Stimulated activated CD4-positive, alpha-beta T cell treated with anti-CD3 and anti-CD28 coated beads, TNF-alpha, amount 100 ng/mL, for 24 hours (primary cell): ENCODE measurements around the gene GBP6.
A peak's percentile ranks its signal among the peaks of the same experiment; 100 is the strongest.
"Not testable (repeated sequence)": the region's sequence is repeated elsewhere in the genome, so short reads cannot be mapped to it uniquely, and the experiment has no call there.

Experiments used
- DNase-seq, 3 experiments: peaks; one replicate each; pipeline ENCODE4 v3.0.0-alpha.2; 2020; ENCODE audit warnings: low read depth in 3 of 3

Gene GBP6

DNA sequence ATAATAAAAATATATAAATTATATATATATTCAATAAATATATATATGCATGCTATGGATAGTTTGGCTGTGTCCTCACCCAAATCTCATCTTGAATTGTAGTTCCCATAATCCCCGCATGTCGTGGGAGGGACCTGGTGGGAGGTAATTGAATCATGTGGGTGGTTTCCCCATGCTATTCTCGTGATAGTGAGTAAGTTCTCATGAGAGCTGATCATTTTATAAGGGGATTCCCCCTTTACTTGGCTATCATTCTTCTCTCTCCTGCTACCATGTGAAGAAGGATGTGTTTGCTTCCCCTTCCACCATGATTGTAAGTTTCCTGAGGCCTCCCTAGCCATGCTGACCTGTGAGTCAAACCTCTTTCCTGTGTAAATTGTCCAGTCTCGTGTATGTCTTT is 10.0 kb downstream of the GBP6 start:
- not testable (repeated sequence) for DNase-seq

DNA sequence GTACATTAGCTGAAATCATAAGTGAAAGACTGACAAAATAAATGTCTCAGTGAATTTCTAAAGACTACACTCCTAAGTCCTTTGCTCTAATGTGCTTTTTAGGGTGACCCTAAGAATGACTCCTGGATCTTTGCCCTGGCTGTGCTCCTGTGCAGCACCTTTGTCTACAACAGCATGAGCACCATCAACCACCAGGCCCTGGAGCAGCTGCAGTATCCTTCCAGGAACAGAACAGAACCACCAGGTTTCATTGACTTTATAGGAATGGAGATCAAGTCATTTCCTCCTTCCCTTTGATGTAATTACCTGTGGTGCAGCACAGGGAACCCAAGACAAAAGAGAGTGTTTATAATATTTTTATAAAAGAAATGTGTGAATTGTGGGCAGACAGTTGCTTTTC is 14.1 kb downstream of the GBP6 start:
- DNase-seq = no peak

DNA sequence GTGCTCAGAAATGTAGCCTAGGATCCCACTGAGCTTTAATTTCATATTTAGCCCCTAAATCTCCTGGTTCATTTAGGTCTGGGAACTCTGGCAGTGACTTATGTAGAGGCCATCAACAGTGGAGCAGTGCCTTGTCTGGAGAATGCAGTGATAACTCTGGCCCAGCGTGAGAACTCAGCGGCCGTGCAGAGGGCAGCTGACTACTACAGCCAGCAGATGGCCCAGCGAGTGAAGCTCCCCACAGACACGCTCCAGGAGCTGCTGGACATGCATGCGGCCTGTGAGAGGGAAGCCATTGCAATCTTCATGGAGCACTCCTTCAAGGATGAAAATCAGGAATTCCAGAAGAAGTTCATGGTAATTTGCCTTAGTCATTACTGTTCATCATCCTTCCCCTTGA is 17.8 kb downstream of the GBP6 start:
- no peak for DNase-seq

DNA sequence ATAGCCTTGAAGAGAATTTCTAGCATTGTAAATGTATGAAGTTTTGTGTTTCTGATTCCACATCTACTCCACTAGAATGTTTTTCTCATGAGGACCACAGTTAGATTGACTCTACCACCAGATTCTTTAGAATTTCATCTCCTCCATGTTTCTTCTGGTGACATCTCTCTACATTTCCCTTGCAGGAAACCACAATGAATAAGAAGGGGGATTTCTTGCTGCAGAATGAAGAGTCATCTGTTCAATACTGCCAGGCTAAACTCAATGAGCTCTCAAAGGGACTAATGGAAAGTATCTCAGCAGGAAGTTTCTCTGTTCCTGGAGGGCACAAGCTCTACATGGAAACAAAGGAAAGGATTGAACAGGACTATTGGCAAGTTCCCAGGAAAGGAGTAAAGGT is 18.6 kb downstream of the GBP6 start:
- DNase-seq = no peak

DNA sequence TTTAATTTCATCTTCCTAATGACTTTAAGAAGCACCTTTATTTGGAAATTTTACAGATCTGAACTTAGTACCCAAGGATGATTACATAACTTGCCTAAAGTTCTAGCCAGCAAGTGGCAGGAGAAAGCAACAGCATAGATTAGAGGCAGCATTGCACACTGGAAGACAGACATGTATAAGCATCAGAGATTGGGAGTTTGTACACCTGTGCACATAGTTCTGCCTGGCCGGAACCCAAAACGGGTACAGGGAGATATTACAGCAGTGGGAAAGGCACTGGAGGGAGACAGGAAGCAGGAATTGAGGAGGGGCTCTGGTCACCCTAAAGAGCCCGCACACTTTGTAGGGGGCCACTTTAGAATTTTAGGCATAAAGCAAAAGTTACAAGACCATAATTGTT is 19.3 kb downstream of the GBP6 start:
- no peak for DNase-seq

DNA sequence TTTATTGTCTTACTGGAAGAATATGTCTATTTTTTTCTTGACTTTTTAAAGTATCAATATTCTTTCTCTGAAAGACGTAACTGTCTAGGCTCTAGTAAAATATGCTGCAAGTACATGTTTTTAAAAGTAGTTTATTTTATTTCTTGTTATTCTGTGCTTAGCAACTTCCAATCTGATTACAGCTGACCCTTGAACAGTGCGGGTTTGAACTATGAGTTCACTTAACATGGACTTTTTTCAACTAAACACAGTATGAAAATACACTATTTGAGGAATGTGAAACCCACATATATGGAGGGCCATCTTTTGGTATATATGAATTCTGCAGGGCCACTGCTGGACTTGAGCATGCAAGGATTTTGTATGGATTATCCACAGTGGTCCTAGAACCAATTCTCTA is 26.8 kb downstream of the GBP6 start:
- no peak for DNase-seq

DNA sequence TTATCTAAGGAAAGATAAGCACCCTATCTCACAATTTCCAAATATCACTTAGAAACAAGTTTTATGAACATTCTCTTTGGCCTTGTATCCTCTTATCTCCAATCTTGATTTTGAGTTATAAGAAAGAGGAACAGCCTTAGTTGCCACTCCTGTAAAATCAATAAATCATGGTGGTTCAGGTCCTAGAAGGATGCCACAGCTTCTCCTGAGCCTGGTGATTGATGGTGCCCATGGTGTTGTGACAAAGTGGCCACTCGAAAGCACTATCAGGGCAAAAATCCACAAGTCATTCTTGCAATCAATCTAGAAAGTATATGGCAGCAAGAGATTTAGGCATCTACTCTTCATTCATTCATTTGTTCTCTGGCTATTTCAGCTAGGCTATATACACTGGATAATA is 27.8 kb downstream of the GBP6 start:
- DNase-seq = no peak

DNA sequence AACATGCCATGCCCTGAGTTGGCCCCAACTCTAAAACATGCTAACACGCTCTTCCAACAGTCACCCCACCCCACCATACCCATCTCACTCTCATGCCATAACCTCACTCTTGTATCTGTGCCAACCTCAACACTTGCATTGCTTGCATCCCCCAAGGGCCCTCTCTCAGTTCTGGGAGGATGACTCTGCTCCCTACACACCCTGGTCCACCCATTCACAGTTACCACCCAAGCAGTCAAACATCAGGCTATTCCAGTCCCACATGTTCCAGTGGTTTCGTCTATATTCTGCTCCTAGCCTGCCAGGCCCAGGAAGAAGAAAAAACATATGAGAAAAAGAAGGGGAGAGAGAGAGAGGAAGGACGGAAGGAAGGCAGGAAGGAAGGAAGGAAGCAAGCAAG is 31.0 kb downstream of the GBP6 start:
- no peak for DNase-seq

DNA sequence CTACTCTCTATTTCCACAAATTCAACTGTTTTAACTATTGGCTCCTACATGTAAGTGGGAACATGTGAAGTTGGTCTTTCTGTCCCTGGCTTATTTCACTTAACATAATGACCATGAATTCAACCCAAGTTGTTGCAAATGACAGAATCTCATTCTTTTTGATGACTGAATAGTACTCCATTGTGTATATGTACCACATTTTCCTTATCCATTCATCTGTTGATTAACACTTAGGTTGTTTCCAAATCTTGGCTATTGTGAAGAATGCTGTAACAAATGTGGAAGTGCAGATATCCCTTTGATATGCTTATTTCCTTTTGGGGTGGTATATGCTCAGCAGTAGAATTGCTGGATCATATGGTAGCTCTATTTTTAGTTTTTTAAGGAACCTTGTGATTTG is 33.0 kb downstream of the GBP6 start:
- no peak for DNase-seq

DNA sequence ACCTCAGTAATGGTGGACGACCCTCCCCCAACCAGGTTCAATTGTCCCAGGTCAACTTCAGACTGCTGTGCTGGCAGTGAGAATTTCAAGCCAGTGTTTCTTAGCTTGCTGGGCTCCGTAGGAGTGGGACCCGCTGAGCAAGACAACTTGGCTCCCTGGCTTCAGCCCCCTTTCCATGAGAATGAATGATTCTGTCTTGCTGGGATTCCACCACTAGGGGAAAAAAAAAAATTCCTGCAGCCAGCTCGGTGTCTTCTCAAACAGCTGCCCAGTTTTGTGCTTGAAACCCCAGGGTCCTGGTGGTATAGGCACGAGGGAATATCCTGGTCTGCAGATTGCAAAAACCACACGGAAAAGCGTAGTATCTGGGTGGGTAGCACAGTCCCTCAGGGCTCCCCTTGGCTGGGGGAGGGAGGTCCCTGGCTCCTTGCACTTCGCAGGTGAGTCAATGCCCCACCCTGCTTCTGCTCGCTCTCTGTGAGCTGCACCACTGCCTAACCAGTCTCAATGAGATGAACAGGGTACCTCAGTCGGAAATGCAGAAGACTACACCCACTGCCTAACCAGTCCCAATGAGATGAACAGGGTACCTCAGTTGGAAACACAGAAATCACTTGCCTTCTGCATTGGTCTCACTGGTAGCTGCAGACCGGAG is 41.5 kb downstream of the GBP6 start:
- DNase-seq = no peak

DNA sequence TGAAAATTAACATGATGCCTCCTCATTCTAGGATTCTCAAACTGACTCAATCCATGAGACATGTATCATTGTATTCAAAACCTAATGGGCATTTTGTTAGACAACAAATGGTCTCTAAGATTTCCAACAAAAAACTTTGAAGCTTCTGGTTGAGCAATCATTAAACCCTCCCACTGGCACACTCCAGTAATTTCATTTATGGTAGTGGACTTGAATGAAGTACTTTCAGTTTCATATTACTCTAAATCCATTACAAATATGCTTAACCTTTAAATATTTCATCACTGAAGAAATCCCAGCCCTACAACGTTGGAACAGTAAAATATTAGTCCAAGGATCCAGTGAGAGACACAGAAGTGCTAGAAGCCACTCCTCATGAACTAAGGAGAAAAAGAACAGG is 43.5 kb downstream of the GBP6 start:
- no peak for DNase-seq

DNA sequence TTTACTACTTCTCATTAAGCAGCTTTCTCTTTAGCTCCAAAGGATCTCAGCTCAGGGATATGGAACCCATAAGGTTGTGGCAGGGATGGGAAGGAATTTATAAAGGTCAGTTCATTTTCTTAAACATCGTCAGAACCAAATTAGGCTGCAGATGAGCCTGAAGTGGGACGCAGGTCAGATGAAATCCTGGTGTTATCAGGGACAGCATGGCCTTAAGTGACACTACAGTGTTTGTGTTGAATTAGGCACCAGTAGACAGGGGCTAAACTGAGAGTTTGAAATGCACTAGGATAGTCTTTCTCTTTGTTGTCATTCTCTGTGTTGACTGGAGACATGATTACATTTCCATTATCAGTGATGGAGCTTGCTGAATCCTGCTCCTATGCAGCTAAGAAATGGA is 43.9 kb downstream of the GBP6 start:
- DNase-seq = not testable (repeated sequence)

DNA sequence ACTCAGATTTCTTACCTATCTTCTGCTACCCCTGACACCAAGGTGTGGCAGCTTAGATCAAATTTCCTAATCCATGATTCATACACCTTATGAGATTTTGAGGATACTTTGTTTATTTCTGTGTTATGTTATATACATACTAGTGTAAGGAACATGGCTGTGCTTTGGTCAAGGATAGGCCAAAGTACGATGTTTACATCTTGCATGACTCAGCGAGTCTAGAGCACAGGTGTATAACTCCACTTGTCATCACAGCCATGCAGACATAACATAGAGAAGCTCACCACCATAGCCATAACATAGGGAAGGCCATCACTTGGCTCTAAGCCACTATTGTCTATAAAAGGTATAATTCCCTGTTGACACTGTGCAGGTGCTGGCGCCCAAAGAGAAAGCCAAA is 61.2 kb downstream of the GBP6 start:
- no peak for DNase-seq

DNA sequence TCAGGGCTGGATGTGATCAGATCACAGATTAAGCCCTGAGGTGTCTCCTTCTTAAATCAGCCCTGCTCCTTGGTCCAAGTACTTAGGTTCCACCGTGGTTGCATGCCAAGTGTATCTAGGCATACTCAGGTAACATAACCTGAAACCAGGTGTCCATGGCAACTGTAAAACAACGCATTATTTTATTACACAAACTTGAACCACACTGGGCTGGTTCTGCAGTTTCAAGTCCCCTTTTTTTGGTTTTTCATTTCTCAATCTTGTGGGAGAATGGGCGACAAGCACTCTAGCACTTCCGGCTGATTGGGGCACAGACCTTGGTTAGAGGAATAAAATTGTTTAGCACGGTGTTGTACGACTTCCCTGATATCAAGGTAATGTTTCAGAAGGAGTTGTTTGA is 65.2 kb downstream of the GBP6 start:
- no peak for DNase-seq

DNA sequence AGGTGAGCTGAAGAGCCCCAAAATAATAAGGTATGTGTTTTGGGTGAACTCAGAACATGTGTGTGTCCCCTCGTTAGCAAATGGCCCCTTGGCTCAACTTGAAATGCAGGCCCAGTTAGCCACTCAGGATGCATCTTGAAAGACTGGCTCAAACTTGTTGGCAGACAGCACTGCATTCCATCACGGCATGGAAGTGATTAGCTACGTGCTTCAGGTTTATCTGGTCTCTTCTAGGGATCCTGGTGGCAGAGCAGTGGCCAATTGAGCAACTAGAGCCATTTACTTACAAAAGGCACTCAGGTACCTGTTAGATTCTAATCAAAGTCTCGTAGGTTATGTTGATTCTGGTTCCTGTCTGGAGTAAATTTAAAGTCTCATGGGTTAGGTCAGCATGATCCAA is 65.8 kb downstream of the GBP6 start:
- not testable (repeated sequence) for DNase-seq

DNA sequence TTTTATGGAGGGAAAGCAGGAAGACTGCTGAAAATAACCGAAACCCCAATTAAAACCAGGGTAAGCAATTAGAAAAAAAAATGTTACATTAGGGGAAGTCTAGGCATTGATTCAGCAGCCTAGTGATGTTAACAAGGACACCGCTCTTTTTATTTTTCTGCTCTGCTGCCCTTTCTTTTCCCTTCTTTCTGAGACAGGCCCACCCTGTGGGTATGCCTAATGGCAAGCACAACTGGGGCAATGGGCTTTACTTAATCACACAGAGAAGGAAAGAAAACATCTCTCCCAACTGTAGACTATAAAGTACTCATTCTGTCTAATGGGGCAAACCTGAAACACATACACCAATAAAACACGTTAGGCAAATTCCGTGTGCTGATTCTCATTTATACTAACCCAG is 69.6 kb downstream of the GBP6 start:
- no peak for DNase-seq

DNA sequence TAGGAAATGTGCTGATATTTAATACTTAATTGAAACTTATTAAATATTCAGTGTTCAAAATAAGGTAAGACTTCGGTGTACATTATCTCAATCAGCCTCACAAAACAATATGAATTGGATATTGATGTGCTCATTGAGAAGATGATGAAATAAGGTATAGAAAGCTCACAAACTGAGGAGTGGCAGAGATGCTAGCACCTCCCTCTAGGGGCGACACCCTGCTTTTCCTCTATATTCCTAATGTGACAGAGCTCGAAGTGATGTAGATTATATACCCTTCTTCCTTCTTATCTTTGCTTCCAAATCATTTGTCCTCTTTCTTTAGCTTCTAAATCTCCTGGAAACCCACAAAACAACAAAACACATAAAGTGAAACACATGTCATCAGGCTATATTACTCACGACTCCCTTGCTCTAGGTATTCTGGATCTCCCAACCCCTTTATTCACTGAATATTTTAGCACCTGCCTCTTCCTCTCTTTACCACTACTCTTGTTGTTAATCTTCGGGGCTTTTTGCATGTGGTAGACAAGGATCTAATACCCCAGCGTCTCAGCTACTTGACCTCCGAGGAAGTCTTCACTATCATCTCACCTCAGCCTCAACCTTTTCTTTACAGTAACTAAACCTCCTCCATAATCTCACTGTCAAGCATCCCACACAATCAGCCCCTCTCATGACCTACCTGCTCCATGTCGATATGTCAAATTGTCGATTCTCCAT is 70.4 kb downstream of the GBP6 start:
- peak in 2 of 3 experiments; percentile 2 to 9 for DNase-seq
